Stimulated activated CD4-positive, alpha-beta T cell treated with anti-CD3 and anti-CD28 coated beads, Interleukin-1b, Interleukin-23, amount 100 ng/mL, for 48 hours (primary cell): ENCODE data around the gene GMPPA.

Source experiments
- DNase-seq: peaks from one replicate; pipeline ENCODE4 v3.0.0-alpha.2; 2020

Gene GMPPA

DNA sequence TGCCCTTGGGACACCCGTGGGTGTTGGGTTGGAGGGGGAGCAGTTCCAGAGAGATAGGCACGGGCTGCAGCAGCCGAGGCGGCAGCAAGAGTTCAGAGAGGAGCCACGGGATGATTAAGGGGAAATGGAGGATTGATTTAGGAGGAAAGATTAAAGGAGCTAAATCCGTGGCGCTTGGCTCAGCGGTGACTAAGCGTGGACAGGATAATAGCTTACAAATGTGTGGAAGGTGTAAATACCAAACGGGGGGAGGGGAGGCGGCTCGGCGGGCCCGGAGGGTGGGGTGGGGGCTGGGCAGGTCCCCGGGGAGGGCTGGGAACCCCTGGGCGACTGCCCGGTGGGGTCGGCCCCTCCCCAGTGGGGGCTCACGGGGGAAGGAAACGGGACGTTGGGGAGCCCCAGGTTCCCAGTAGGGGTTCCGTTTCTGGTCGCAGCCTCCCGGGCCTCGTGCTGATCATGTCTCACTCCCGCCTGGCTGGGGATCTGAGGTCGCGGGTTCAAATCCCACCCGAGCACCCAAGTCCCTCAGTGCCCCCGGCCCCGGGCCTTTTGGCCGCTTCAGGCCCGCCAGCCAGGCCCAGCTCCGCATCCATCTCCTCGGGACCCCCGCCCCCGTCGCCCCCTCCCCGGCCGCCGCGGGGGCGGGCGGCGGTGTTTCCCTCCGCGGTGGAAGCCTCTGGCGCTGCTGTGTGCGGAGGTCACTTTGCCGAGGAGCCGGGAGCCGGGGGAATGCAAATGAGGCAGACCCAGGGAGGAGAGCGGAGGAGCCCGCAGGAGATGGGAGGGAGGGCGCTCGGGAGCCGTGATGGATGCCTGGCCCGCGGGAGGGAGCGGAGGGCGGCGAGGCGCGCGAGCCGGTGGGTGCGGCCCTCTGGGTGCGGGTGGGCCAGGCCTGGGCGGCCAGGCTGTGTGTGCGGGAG lies 23.7 kb downstream of the GMPPA start:
- DNase-seq = no peak

DNA sequence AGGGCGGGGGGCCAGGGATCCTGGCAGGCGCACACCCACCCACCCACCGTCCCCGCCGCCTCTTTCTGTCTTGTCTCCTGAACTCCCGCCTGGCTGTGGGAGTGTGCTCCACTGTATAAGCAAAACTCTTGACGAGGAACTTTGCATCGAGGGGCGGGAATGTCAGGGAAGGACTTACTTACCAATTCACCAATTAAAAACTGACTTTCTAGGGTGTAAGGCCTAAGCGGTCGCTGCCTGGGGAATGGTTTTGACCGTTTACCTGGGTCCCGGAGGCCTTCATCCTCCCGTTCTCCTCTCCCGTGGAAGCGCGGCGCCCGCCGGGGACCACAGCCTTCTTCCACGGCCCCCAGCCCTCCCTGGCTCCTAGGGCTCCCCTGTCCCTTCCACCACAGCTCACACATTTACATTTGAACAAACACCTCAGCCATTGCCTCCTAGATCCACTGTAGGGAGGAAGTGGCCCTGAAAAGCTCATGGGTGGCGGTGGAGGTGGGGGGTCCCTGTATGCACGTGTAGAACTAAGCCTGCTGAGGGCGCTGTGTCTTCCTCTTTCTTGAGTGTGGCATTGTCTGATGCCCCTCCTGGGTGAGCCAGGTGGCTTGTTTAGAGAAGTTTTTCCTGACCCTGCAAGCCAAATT lies 24.5 kb downstream of the GMPPA start:
- DNase-seq = no peak

DNA sequence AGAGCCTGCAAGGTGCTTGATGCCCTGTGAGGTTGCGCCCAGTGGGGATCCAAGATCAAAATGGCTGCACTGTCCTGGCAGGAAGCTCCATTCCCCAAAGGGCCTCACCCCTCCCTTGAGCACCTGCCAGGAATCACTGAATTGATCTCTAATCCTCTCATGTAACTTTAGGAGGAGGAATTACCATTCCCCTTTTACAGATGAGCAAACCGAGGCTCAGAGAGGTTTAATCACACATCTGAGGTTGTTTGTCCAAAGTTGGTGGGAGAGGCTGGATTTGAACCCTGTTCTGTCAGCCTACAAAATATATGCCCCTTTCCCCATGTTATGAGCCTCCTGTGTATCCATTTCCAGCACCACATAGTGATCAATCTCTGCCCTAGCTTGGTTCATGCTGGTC lies 26.1 kb downstream of the GMPPA start:
- no peak for DNase-seq

DNA sequence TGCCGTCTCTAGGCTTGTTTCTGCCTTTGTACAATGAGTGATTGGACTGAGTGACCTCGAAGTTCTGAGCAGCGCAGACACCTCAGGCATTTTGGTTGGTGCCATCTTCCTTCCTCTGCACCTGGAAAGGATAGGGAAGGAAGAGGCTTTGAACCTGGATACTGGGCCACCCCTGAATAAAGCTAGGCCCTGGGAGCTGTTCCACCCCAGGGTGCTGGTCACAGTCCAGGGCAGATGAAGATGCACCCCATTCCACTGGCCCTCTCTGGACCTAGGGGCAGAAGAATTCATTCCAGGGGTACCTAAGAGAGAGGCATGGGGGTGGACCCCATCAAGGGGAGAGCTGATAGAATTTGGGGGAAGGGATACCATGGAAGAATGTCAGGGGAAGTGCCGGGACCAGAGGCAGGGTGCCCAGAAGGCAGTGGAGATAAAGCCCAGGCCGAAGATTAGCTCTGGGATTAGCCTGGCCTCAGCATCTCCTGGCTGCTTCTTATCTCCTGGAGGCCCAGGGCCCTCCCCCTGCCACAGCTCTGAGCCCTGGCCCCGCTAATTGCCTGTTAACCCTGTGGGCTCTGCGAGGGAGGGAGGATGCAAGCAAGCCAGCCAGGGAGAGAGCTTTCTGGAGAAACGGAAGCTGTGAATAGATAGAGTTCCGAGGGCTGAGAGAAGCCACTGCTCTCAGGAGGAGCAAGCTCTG lies 27.0 kb downstream of the GMPPA start:
- DNase-seq = no peak

DNA sequence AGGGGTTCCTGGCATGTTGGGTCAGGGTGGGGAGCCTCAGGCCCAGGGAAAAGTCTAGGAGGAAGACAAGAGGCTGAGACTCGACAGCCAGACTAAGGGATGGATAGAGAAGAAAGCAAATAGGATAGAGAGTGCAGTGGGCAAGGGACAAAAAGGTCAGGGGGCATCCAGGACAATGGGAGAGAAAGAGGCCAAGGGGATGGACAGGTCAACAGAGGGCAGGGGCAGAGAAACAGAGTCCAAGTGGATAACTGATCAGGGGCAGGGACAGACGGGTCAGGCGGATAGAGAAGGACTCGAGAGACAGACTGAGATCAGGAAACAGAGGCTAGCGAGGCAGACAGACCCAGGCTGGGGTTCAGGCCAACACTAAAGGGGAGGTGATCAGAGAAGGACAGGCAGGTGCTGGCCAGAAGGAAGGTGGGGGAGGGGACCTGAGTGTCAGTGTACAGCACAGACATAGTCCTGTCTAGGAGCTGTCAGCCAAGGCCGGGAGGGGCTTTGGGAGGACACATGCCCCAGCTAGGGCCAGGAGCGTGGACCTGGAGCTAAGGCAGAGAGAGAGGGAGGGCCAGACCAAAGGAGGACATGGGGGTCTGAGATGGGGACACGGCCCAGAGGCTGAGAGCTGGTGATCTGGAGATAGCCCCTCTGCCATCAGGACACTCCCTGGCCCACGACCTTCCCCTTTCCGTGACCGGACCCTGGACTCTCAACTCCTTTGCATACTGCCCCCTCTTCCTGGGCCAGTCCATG lies 27.8 kb downstream of the GMPPA start:
- DNase-seq = no peak

DNA sequence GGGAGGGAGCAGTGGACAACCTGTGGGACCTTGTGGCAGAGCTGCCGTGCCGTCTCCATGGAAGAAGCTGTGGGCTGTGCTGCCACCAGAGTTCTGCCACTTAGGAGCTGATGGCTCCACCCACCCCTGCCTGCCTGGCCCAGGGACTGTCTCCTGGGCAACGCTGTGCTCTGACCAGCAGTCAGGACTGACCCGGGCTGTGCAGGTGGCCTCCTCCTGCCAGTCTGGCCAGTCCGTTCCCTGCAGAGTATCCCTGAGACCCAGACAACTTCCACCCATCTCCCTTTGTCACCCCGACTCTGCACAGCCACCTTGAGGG lies 28.3 kb downstream of the GMPPA start:
- no peak for DNase-seq

DNA sequence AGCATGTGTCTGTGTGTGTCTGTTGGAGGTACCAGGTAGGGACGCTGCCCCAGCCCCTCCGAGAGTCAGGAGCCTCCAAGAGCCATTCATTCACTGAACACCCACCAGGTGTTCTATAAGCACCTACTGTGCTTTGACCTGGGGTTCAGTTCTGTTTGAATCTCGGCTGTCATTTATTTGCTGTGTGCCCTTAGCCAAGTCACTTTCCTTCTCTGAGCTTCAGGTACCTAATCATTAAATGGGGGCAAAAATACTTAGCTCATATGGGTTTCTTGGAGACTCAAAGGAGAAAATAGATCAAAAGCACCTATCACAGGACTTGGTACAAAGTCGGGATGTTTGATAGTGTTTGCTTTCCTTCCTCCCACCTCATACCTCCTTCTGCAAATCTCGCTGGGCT lies 28.8 kb downstream of the GMPPA start:
- no peak for DNase-seq

DNA sequence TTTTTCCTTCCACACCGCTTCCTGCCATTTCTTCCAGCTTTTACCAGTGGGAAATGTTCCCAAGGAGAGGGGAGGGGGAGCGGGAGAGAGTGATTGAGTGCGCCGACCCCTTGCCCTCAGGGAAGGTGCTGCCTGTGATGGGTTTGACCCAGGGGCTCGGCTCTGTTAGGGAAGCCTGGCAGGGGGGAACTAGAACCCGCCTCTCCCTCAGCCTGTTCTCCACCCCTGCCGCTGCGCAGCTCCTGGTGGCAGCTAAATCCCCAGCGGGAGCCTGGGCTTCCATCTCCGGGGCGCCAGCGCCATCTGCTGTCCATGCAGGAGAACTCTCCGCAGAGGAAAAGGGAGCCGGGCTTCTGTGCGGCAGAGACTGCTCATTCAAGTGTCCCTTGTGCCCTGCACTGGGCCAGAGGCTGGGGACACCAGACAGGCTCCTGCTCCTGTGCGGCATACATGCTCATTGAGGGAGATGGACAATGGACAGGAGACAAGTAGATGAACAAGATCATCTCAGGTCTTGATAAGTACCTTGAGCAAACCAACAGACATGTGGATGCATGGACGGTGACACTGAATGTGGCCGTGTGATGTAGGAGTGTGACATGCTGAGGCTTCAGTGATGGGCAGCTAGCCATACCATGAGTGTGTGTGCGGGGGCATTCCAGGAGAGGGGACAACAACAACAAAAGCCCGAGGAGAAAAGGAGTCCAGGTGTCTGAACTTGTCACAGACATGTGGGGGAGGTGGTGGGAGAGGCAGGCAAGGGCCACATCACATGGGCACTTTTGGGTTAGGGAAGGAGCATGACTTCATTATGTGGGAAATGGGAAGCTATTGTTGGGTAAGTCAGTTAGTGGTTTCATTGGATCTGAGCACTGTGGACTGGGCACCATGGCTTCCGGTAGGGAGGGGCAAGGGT lies 31.6 kb downstream of the GMPPA start:
- peak; percentile 86 for DNase-seq

DNA sequence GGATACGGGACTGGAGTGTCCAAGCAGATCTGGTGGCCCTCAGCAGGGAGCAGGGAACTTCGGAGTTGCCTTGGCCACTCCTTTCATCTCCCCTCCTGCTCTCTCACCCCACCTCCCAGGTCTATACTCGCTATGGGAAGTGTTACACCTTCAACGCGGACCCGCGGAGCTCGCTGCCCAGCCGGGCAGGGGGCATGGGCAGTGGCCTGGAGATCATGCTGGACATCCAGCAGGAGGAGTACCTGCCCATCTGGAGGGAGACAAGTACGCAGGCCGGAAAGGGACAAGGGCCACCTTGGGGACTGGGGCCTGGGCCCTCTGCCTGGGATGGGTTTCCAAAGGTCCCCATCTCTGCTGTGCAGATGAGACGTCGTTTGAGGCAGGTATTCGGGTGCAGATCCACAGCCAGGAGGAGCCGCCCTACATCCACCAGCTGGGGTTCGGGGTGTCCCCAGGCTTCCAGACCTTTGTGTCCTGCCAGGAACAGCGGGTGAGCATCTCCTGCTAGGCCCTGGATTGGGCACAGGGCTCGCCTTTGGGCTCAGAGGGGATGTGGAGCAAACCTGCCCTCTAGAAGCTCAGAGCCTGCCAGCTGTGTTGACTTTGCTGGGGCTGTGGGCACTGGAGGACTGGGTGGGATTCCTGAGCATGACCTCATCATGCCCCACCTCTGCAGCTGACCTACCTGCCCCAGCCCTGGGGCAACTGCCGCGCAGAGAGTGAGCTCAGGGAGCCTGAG lies 33.1 kb downstream of the GMPPA start:
- DNase-seq = no peak

DNA sequence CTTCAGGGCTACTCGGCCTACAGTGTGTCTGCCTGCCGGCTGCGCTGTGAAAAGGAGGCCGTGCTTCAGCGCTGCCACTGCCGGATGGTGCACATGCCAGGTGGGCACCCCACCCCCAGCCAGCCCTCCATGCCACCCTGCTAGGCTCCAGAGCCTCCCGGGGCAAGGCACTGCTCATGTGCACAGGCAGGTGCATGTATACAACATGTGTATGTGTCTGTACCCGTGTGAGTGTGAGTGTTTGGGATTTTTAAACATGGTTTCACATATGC lies 33.6 kb downstream of the GMPPA start:
- no peak for DNase-seq

DNA sequence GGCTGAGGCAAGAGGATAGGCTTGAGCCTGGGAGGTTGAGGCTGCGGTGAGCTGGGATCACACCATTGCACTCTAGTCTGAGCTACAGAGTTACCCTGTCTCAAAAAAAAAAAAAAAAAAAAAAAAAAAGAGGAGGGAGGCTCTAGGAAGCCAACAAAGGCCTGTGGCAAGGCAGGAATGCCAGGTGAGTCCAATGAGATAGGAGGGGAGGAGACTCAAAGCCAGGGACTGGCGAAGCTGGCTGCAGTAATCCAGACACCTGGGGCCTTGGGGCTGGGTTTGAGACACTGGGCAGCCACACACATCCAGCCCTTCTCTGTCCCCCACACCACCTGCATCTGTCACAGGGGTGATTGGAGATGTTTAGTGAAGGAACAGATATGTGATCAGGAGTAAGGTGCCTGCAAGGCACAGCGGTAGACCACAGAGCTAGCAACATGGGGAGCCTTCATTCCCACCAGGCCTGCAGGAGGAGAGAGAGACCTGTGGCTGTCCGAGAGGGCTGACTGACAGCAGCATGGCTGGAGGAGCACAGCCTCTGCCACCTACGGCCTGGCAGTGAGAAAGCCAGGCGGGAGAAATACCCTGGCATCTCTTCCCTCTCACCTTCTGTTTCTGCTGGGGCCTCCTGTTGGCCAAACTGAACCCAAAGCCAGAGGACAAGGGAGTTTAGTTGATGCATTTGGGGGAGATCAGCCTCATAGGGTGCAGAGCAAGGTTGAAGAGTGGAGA lies 35.4 kb downstream of the GMPPA start:
- no peak for DNase-seq

DNA sequence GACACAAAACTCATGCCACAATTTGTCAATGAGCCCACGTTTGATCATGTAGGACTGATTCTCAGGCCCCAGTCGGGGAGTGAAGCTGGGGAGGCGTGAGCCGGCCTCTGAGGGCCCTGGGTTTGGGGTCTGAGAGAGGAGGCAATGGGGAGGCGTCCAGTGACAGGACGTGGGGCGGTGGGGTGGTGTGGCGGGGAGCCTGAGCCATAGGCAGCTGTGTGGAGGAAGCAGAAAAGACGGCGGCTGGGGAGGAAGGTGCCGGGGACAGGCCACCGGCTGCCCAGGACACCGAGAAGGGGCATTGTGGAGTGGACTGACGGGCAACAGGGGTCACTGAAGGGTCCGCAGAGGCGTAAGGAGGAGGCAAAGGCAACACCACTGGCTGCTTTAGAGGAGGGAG lies 37.7 kb downstream of the GMPPA start:
- DNase-seq = no peak

DNA sequence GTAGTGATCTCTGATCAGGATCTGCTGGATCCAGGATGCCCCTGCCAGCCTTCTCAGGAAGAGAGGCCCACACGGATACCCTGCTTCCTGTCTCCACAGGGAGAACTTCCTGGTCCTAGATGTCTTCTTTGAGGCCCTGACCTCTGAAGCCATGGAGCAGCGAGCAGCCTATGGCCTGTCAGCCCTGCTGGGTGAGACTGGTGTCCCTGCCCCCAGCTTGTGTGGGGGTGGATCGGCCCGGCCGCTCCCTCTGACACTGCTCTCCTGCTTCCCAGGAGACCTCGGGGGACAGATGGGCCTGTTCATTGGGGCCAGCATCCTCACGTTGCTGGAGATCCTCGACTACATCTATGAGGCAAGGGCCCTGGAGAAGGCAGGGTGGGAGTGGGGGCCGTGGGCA lies 38.3 kb downstream of the GMPPA start:
- no peak for DNase-seq

DNA sequence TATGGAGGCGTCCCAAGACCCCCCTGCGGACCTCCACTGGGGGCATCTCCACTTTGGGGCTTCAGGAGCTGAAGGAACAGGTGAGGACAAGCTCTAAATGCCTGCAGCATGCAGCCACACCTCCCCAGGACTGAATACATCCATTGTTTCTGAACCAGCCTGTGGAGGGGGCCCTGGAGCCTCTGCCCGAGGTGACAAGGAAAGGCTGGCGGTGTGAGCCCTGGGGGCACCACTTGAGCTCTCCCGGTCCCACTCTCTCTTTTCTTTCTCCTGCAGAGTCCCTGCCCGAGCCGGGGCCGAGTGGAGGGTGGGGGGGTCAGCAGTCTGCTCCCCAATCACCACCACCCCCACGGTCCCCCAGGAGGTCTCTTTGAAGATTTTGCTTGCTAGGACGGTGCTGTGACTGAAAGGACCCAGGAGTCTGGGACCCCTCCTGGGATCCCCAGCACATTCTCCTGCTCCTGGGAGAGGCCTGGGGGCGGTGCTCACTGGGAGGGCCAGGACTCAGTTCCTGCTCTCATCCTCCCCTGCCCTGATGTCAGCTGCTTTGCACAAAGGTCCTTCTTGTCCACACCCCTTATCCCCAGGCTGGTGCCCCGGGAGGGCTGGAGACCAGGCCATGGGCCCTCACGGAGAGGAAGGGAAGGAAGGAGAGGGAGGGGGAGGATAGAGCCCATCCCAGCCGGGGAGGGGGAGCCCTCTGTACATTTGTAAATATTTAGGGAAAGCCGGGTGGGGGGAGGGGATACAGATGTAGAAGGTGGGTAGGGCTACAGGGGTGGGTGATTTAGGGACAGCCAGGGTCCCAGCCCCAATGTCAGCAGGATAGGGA lies 39.2 kb downstream of the GMPPA start:
- no peak for DNase-seq

DNA sequence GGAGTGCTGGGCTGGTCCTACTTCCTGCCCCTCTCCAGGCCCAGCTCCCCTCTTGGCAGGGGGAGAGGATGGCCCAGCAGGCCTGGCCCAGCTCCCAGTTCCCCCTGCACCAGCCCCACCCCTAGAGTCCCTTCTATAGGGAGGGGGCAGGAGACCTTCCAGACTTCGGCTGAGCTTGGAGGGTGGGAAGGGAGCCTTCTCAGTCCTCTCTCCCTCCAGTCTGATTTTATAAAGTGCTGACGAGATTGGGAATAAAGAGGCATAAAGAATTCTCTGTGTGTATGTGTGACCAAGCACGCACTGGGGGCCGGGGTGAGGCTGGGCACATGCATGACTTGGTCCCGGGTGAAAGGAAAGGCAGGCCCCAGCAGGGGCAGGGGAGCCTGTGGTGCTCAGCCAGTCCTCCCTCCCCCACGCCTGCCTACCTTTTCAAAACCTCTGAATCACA lies 39.8 kb downstream of the GMPPA start:
- no peak for DNase-seq

DNA sequence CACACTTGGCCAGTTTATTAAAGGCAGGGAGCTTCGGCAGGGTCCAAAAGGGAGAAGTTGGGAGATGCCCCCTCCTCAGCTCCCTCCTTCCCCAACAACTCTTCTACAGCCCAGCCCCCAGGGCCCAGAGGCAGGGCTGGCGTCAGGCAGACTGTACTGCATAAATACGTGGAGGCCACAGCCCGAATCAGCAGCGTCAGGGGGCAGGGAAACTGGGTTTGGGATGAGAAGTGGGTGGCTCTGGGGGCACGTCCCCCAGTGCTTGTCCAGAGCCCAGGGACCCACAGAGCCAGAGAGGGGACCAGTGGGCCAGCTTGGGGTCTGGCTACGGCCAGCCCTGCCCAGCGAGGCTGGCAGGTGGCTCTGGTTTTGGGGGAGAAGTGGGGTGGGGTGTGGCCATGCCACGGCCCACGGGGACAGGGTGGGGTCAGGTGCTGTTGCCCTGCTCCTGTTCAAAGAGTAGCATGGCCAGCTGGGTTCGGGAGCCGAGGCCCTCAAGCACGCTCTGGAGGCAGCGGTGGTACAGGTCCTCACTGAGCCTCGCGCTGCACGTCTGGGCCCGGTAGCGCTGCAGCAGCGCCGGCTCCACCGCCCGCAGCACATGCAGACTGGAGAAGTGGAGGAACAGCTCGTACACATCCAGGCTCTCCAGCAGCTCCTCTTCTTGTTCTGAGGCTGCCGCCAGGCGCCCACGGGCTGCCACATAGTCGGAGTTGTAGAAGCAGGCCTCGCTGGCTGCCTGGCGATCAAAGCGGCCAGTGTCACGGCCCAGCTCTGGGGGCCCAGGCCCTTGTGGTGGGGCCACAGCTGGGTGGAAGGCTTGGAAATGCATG lies 40.5 kb downstream of the GMPPA start:
- DNase-seq = no peak

DNA sequence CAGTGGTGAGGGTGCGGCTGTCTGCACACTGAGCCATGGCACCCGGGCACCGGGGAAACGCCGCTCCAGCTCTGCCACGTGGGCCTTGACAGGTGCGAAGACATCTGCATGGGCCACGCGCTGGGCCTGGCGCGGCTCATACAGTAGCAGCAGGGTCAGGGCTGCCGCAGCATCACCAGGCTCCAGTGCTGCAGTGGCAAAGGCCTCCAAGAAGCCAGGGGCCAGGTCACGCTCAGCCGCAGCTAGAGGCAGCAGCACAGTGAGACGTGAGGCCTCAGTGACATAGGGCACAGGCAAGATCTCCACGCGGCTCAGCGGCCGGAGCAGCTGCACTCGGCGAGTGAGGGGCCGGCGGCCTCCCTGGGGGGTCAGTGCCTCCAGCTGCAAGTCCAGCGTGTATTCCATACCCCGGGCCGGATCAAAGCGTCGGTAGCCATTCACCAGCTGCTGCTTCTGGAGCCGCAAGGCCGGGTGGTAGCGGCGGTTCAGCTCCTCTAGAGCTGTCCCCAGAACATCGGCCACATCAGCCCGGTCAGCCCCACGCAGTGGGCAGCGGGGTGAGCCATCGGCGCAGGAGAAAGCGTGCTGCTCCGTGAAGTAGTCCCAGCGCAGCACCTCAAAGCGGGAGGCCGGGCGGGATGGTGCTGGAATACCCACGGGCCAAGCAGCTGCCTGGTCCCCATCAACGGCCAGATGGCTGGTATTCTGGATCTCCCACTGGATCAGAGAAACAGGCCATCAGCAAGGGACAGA lies 41.4 kb downstream of the GMPPA start:
- no peak for DNase-seq

DNA sequence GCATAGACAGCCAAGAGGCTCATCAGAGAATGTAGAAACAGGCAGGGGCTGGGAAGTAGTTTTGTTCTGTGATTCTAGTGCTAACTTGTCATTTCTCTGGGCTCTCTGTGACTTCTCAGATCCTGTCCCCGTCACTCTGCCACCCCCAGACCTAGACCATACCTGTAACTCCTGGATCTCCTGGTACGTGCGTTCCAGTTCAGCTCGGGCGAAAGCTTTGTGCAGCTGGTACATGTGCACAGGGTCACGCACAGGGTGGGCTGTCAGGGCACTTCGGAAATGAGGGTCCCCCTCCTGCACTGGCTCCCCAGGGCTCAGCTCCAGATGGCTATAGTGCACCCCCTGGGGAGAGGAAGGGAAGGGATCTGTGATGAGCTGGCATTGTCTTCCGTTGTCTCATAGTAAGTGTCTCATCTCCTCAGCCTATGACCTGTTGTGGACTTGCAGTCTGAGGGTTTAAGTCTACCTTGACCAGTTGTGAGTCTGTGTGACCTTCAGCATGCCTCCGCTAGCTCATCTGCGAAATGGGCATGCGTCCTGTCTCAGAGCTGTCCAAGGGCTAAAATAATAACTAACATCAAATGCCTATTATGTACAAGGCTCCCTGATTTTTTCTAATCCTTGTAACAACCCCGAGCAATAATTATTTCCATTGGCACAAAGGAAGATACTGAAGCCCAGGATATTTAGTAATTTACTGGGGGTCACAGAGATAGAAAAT lies 42.3 kb downstream of the GMPPA start:
- DNase-seq = no peak
